ENCODE results near the gene SENP2. TPM values are rescaled to one million over a fixed set of nuclear protein-coding genes. Genes with fewer than 3 reads are reported as not detected.
"Not testable (repeated sequence)": the region's sequence is repeated elsewhere in the genome, so short reads cannot be mapped to it uniquely, and the experiment has no call there.

Gene SENP2
- total and polyA plus RNA-seq, 9 of the 15 experiments (the other 6 are each of a cell fraction or from before 2014, with no cell fraction given): 11.8 to 67.1 (median 41.1) TPM

DNA sequence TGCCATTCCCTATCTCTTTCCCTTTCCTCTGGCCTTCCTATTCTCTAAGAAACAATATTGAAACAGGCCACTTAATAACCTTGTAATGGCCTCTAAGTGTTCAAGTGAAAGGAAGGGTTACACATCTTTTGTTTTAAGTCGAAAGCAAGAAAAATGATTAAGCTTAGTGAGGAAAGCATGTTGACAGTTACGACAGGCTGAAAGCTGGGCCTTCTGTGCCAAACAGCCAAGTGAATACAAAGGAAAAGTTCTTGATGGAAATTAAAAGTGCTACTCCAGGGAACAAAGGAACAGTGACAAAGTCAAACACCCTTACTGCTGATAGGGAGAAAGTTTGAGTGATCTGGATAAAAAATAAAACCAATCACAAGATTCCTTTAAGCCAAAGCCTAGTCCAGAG, 54.2 kb downstream of the SENP2 start:
- peaks cover 9% of the 10 kb centered on the region; the same call in 1 of the 3 replicates for H3K36me3 ChIP-seq (ENCODE audit: control insufficient read depth, insufficient read depth, low read length)
- H3K4me3 ChIP-seq: no peak overlapping the region
- no peaks in the 10 kb centered on the region for H3K9me3 ChIP-seq (replicated peaks; ENCODE audit: control insufficient read depth, insufficient read depth, low read depth, low read length)
- H4K20me1 ChIP-seq (replicated peaks; ENCODE audit: control insufficient read depth, insufficient read depth, low read length): no peaks in the 10 kb centered on the region
- in situ Hi-C loops (cut with MboI) (no loop called here), intact Hi-C loops (cut with micrococcal nuclease) (no loop called here)
- 68% methylated on average over 2 of the region's 2 CpGs for WGBS (ENCODE audit: insufficient coverage, low coverage, missing lambda C conversion rate)
- TF ChIP-seq, protein P1, sequence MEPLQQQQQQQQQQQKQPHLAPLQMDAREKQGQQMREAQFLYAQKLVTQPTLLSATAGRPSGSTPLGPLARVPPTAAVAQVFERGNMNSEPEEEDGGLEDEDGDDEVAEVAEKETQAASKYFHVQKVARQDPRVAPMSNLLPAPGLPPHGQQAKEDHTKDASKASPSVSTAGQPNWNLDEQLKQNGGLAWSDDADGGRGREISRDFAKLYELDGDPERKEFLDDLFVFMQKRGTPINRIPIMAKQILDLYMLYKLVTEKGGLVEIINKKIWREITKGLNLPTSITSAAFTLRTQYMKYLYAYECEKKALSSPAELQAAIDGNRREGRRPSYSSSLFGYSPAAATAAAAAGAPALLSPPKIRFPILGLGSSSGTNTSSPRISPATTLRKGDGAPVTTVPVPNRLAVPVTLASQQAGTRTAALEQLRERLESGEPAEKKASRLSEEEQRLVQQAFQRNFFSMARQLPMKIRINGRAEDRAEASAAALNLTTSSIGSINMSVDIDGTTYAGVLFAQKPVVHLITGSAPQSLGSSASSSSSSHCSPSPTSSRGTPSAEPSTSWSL (CRISPR knock-in tag; IDR thresholded peaks at IDR 0.05; ENCODE audit: borderline replicate concordance): no peak
- TF ChIP-seq ZNF274 (IDR thresholded peaks at IDR 0.05; ENCODE audit: borderline replicate concordance, low read depth, low read length): no peak
- TF ChIP-seq, protein P2, sequence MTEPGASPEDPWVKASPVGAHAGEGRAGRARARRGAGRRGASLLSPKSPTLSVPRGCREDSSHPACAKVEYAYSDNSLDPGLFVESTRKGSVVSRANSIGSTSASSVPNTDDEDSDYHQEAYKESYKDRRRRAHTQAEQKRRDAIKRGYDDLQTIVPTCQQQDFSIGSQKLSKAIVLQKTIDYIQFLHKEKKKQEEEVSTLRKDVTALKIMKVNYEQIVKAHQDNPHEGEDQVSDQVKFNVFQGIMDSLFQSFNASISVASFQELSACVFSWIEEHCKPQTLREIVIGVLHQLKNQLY (CRISPR knock-in tag; conservative IDR thresholded peaks at IDR 0.05): no peak
- DNase-seq (ENCODE audit: extremely low read depth in 1 of 4, low spot score in 3 of 4) (no peak), ATAC-seq (no peak), FAIRE-seq (no peak)
- no peak overlapping the region for H3K27ac ChIP-seq (ENCODE audit: extremely low read depth, low read depth, low read length)
- no TSS peak for BruUV-seq (replicated peaks)
- no peaks in the 10 kb centered on the region for H3K79me2 ChIP-seq (ENCODE audit: control insufficient read depth, insufficient read depth, low read length)
- H3K9ac ChIP-seq (ENCODE audit: insufficient read depth in 1 of 2, low read depth in 2 of 2, low read length in 2 of 2): no peak overlapping the region
- H3K9me1 ChIP-seq (ENCODE audit: control insufficient read depth, insufficient read depth, low read length): no peaks in the 10 kb centered on the region
- no peaks in the 10 kb centered on the region for H3K27me3 ChIP-seq (ENCODE audit: control insufficient read depth in 2 of 2, insufficient read depth in 2 of 2, low read length in 2 of 2)
- ChIA-PET CTCF (ENCODE audit: low intra/inter-chr PET ratio) (no interaction called here), POLR2A (no interaction called here)
- H3K4me2 ChIP-seq (ENCODE audit: insufficient read depth, low read length): no peak overlapping the region
- H2AFZ ChIP-seq (ENCODE audit: low read depth, low read length): no peak overlapping the region
- no peaks in the 10 kb centered on the region for H3K4me1 ChIP-seq (replicated peaks in 1 of 2; ENCODE audit: control insufficient read depth in 2 of 2, insufficient read depth in 2 of 2, low read length in 2 of 2)

DNA sequence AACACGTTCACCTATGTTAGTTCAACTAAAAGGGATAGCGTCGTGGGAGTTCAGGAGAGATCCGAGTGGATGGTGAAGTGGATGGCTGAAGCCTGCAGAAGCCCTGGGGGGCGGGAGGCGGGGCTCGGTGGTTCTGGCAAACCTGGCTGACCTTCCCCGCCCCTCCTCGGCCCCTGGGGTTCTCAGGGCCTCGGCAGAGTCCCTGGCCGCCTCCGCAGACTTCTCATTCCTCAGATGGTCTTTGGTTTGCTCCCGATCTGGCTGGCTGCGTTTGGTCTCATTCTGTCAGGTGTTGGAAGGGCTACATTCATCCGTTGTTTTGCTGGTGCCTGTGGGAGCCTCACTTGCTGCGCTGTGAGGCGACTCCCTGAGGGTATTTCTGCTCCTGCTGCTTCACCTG, 59.1 kb downstream of the SENP2 start:
- WGBS (ENCODE audit: insufficient coverage, low coverage, missing lambda C conversion rate): 87% methylated on average over 16 of the region's 17 CpGs
- H3K36me3 ChIP-seq (ENCODE audit: control insufficient read depth, insufficient read depth, low read length): peaks cover 53% of the 10 kb centered on the region; the same call in 1 of the 3 replicates
- POLR2A ChIA-PET; H4K20me1 ChIP-seq (replicated peaks; ENCODE audit: control insufficient read depth, insufficient read depth, low read length); ATAC-seq; H2AFZ ChIP-seq (ENCODE audit: low read depth, low read length); FAIRE-seq; H3K4me1 ChIP-seq (replicated peaks in 1 of 2; ENCODE audit: control insufficient read depth in 2 of 2, insufficient read depth in 2 of 2, low read length in 2 of 2); H3K27me3 ChIP-seq (ENCODE audit: control insufficient read depth in 2 of 2, insufficient read depth in 2 of 2, low read length in 2 of 2); H3K9ac ChIP-seq (ENCODE audit: insufficient read depth in 1 of 2, low read depth in 2 of 2, low read length in 2 of 2); H3K9me1 ChIP-seq (ENCODE audit: control insufficient read depth, insufficient read depth, low read length); intact Hi-C loops (cut with micrococcal nuclease); H3K4me2 ChIP-seq (ENCODE audit: insufficient read depth, low read length); H3K4me3 ChIP-seq; CTCF ChIA-PET (ENCODE audit: low intra/inter-chr PET ratio); DNase-seq (ENCODE audit: extremely low read depth in 1 of 4, low spot score in 3 of 4); H3K9me3 ChIP-seq (replicated peaks; ENCODE audit: control insufficient read depth, insufficient read depth, low read depth, low read length); BruUV-seq (replicated peaks); H3K27ac ChIP-seq (ENCODE audit: extremely low read depth, low read depth, low read length); H3K79me2 ChIP-seq (ENCODE audit: control insufficient read depth, insufficient read depth, low read length); in situ Hi-C loops (cut with MboI): not testable (repeated sequence)
